ENCODE measurements around the gene MYT1. TPM values are rescaled to one million over a fixed set of nuclear protein-coding genes. Genes with fewer than 3 reads are reported as not detected.

The MYT1 gene
- polyA plus RNA-seq, 3 donors: 0.35 to 0.50 (median 0.46) TPM

Other genes starting within 250 kb of the MYT1 start
- 10 to 100 TPM; 33.5 to 35.5 (median 33.6) TPM for gene UCKL1, start 208.0 kb upstream of the MYT1 start, polyA plus RNA-seq (ENCODE audit: insufficient read length in 3 of 3)
- 10 to 100 TPM; 20.9 to 23.3 (median 21.8) TPM for gene ZNF512B, start 194.5 kb upstream of the MYT1 start, polyA plus RNA-seq (ENCODE audit: insufficient read length in 3 of 3)
- 1 to 10 TPM; 6.5 to 6.7 (median 6.6) TPM for gene SAMD10, start 184.8 kb upstream of the MYT1 start, polyA plus RNA-seq (ENCODE audit: insufficient read length in 3 of 3)
- gene PRPF6, start 183.3 kb upstream of the MYT1 start, polyA plus RNA-seq (ENCODE audit: insufficient read length in 3 of 3): 10 to 100 TPM; 89.5 to 94.8 (median 89.9) TPM
- gene C20orf204, start 128.3 kb upstream of the MYT1 start, polyA plus RNA-seq (ENCODE audit: insufficient read length in 3 of 3): under 1 TPM; 0.40 to 0.51 (median 0.43) TPM
- gene SOX18, start 114.8 kb upstream of the MYT1 start, polyA plus RNA-seq (ENCODE audit: insufficient read length in 3 of 3): 1 to 10 TPM; 5.6 to 9.0 (median 6.5) TPM
- gene TCEA2, start 101.3 kb upstream of the MYT1 start, polyA plus RNA-seq (ENCODE audit: insufficient read length in 3 of 3): 10 to 100 TPM; 71.0 to 72.0 (median 71.0) TPM
- gene RGS19, start 84.9 kb upstream of the MYT1 start, polyA plus RNA-seq (ENCODE audit: insufficient read length in 3 of 3): 1 to 10 TPM; 3.8 to 5.4 (median 4.8) TPM
- gene OPRL1, start 84.4 kb upstream of the MYT1 start, polyA plus RNA-seq (ENCODE audit: insufficient read length in 3 of 3): 1 to 10 TPM in 1 of 3 donors, under 1 TPM in 2; 0.67 to 1.1 (median 0.69) TPM
- under 1 TPM in 1 of 3 donors, not detected in 2; 0.34 TPM for gene LKAAEAR1, start 80.1 kb upstream of the MYT1 start, polyA plus RNA-seq (ENCODE audit: insufficient read length in 3 of 3)
- gene NPBWR2, start 56.9 kb upstream of the MYT1 start, polyA plus RNA-seq (ENCODE audit: insufficient read length in 3 of 3): not detected
- 100 to 1,000 TPM; 128 to 143 (median 139) TPM for gene PCMTD2, start 91.3 kb downstream of the MYT1 start, polyA plus RNA-seq (ENCODE audit: insufficient read length in 3 of 3)